HUES64 (cell line): Measurements from ENCODE around the gene MYOC.
A peak's percentile ranks its signal among the peaks of the same experiment; 100 is the strongest.

Experiments used
- H3K27ac ChIP-seq: 2 replicates; pipeline ENCODE4 v1.7.0; 2013; ENCODE audit warnings: low read depth, low read length, inconsistent platforms
- H3K27me3 ChIP-seq: 2 replicates; pipeline ENCODE4 v1.6.1; 2013; ENCODE audit warnings: mild to moderate bottlenecking, low read length; ENCODE audit not compliant: insufficient read depth
- H3K36me3 ChIP-seq: 2 replicates; pipeline ENCODE4 v1.6.1; 2013; ENCODE audit warnings: mild to moderate bottlenecking, low read length; ENCODE audit not compliant: insufficient read depth
- H3K4me1 ChIP-seq: 2 replicates; pipeline ENCODE4 v1.6.1; 2013; ENCODE audit warnings: mild to moderate bottlenecking, low read length, moderate library complexity; ENCODE audit not compliant: insufficient read depth
- H3K4me3 ChIP-seq: 2 replicates; pipeline ENCODE4 v1.5.1; 2013; ENCODE audit warnings: mild to moderate bottlenecking, low read length, moderate library complexity
- H3K9ac ChIP-seq: 2 replicates; pipeline ENCODE4 v1.6.1; 2013; ENCODE audit warnings: mild to moderate bottlenecking, low read depth, low read length
- H3K9me3 ChIP-seq: 2 replicates; pipeline ENCODE4 v1.6.1; 2013; ENCODE audit warnings: low read depth, low read length; ENCODE audit not compliant: insufficient read depth
- WGBS: fragments of 150-250, 120-280 bp; methylation state at CpG from one replicate; pipeline ENCODE4 v1.1.7; 2013; ENCODE audit warnings: missing lambda C conversion rate; 5-methylcytosine and 5-hydroxymethylcytosine counted together

The MYOC gene

GRCh38 chr1:171645553-171646248, 6.8 kb downstream of the MYOC start:
- no peak overlapping the region for H3K4me3 ChIP-seq
- 80% methylated on average over 8 of the region's 8 CpGs for WGBS
- H3K36me3 ChIP-seq, result no peaks in the 10 kb centered on the region
- peaks cover 14% of the 10 kb centered on the region for H3K4me1 ChIP-seq
- no peaks in the 10 kb centered on the region for H3K27me3 ChIP-seq
- H3K9ac ChIP-seq, result no peak overlapping the region
- no peak overlapping the region for H3K27ac ChIP-seq
- no peaks in the 10 kb centered on the region for H3K9me3 ChIP-seq

- Histone ChIP-seq H3K4me3 (no peak overlapping the region), H3K27ac (no peak overlapping the region), H3K27me3 (no peaks in the 10 kb centered on the region), H3K9ac (no peak overlapping the region), H3K4me1 (peaks cover 14% of the 10 kb centered on the region), H3K36me3 (no peaks in the 10 kb centered on the region), H3K9me3 (no peaks in the 10 kb centered on the region)
- WGBS, result 21% methylated on average over 15 of the region's 15 CpGs
Observed at GRCh38 chr1:171644805-171645483, 7.5 kb downstream of the MYOC start.

- 94% methylated on average over 8 of the region's 8 CpGs for WGBS
Observed at GRCh38 chr1:171643156-171643555, 9.3 kb downstream of the MYOC start.

GRCh38 chr1:171642197-171642596, 10.3 kb downstream of the MYOC start:
- peaks cover 14% of the 10 kb centered on the region for H3K4me1 ChIP-seq
- 87% methylated on average over 4 of the region's 4 CpGs for whole genome bisulfite sequencing
- no peak overlapping the region for H3K4me3 ChIP-seq
- no peaks in the 10 kb centered on the region for H3K27me3 ChIP-seq
- peak overlapping the region; percentile 18; the same call in 1 of the 2 replicates for H3K9ac ChIP-seq
- H3K36me3 ChIP-seq, result no peaks in the 10 kb centered on the region
- H3K9me3 ChIP-seq, result no peaks in the 10 kb centered on the region
- peak overlapping the region; percentile 75 for H3K27ac ChIP-seq

More at GRCh38 chr1:171643156-171643555, 9.3 kb downstream of the MYOC start:
- H3K4me1 ChIP-seq, result peaks cover 14% of the 10 kb centered on the region
- H3K27me3 ChIP-seq, result no peaks in the 10 kb centered on the region
- H3K27ac ChIP-seq, result no peak overlapping the region
- no peaks in the 10 kb centered on the region for H3K36me3 ChIP-seq
- no peak overlapping the region for H3K4me3 ChIP-seq
- H3K9ac ChIP-seq, result no peak overlapping the region
- H3K9me3 ChIP-seq, result no peaks in the 10 kb centered on the region

GRCh38 chr1:171641076-171641864, 11.2 kb downstream of the MYOC start:
- H3K9me3 ChIP-seq, result no peaks in the 10 kb centered on the region
- peaks cover 14% of the 10 kb centered on the region for H3K4me1 ChIP-seq
- peak overlapping the region; percentile 18; the same call in 1 of the 2 replicates for H3K9ac ChIP-seq
- peak overlapping the region; percentile 75 for H3K27ac ChIP-seq
- H3K36me3 ChIP-seq, result no peaks in the 10 kb centered on the region
- WGBS, result 34% methylated on average over 10 of the region's 10 CpGs
- no peaks in the 10 kb centered on the region for H3K27me3 ChIP-seq
- H3K4me3 ChIP-seq, result no peak overlapping the region; the same call in 1 of the 2 replicates

GRCh38 chr1:171640225-171640624, 12.3 kb downstream of the MYOC start:
- no peak overlapping the region for H3K27ac ChIP-seq
- H3K4me1 ChIP-seq, result peaks cover 14% of the 10 kb centered on the region
- H3K9ac ChIP-seq, result no peak overlapping the region
- H3K27me3 ChIP-seq, result no peaks in the 10 kb centered on the region
- H3K36me3 ChIP-seq, result no peaks in the 10 kb centered on the region
- no peaks in the 10 kb centered on the region for H3K9me3 ChIP-seq
- H3K4me3 ChIP-seq, result no peak overlapping the region
- WGBS, result 95% methylated on average over 1 of the region's 1 CpG

- no peak overlapping the region for H3K9ac ChIP-seq
- no peaks in the 10 kb centered on the region for H3K36me3 ChIP-seq
- no peak overlapping the region for H3K27ac ChIP-seq
- WGBS, result 58% methylated on average over 3 of the region's 4 CpGs
- no peak overlapping the region for H3K4me3 ChIP-seq
- H3K27me3 ChIP-seq, result no peaks in the 10 kb centered on the region
- H3K9me3 ChIP-seq, result no peaks in the 10 kb centered on the region
- peaks cover 14% of the 10 kb centered on the region for H3K4me1 ChIP-seq
Observed at GRCh38 chr1:171637928-171638576, 14.4 kb downstream of the MYOC start.

- Histone ChIP-seq H3K9me3 (no peaks in the 10 kb centered on the region), H3K4me1 (peaks cover 4% of the 10 kb centered on the region), H3K27me3 (no peaks in the 10 kb centered on the region), H3K27ac (no peak overlapping the region), H3K9ac (no peak overlapping the region), H3K4me3 (no peak overlapping the region), H3K36me3 (no peaks in the 10 kb centered on the region)
- WGBS, result 86% methylated on average over 11 of the region's 11 CpGs
Observed at GRCh38 chr1:171636141-171636540, 16.3 kb downstream of the MYOC start.

GRCh38 chr1:171635661-171636060, 16.8 kb downstream of the MYOC start:
- Histone ChIP-seq H3K27me3 (no peaks in the 10 kb centered on the region), H3K9ac (no peak overlapping the region), H3K4me1 (no peaks in the 10 kb centered on the region; the same call in 1 of the 2 replicates), H3K9me3 (no peaks in the 10 kb centered on the region), H3K4me3 (no peak overlapping the region), H3K27ac (no peak overlapping the region), H3K36me3 (no peaks in the 10 kb centered on the region)
- 99% methylated on average over 2 of the region's 2 CpGs for WGBS

GRCh38 chr1:171628225-171628624, 24.3 kb downstream of the MYOC start:
- no peak overlapping the region for H3K9ac ChIP-seq
- WGBS, result 89% methylated on average over 2 of the region's 2 CpGs

More at GRCh38 chr1:171628225-171628624, 24.3 kb downstream of the MYOC start:
- no peaks in the 10 kb centered on the region for H3K27me3 ChIP-seq
- H3K36me3 ChIP-seq, result no peaks in the 10 kb centered on the region
- H3K9me3 ChIP-seq, result no peaks in the 10 kb centered on the region
- H3K27ac ChIP-seq, result no peak overlapping the region
- H3K4me1 ChIP-seq, result no peaks in the 10 kb centered on the region
- no peak overlapping the region for H3K4me3 ChIP-seq
